ENCODE results near the gene RPL18A.

The RPL18A gene

DNA sequence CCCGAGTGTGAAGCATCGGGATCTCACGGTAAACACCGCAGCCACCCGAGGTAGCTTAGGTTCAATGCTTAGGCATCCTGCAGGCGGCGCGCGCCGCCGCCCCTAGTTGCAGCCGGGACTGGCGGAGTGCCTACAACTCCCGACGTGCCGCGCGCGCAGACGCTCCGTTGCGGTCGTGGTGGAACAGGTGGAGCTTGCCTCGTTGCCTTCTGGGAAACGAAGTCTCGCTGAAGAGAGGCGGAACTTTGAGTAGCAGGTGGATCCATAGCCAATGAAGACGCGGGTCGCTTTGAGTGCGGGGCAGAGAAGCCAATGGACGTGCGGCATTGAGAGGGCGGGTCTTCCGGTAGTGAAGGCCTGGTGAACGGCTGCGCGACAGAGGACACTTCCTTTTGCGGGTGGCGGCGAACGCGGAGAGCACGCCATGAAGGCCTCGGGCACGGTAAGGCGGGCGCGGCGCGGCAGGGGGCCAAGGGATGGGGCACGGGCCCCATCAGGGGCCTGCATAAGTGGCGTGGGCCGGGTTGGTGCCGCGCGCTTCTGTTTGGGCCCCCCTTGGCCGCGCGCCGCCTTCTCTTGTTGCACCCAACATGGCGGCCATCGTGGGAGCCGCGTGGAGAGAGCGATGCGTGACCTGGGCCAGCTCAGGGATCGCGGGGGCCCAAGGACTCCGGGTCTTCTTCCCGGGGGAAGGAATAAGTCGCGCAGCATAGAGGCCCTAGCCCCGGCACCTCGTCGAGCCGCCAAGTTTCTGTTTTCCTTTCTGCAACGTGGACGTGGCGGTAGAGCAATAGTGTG, at the start of gene RPL18A:
Gene RPL18A (plus strand): TSS at position 378 of the 798 bp plus-strand sequence. CDS start 47 bp downstream, at position 425.
- peak within 1 kb of the TSS; percentile 100 for H3K27ac Mint-ChIP-seq
- peaks cover 54% of the 10 kb centered on the region for H3K4me1 Mint-ChIP-seq (ENCODE audit: low read depth)
- H3K4me3 Mint-ChIP-seq, result peak within 1 kb of the TSS; percentile 99
- H3K36me3 Mint-ChIP-seq (ENCODE audit: low read depth), result peaks cover 49% of the 10 kb centered on the region
- no peaks in the 10 kb centered on the region for H3K27me3 Mint-ChIP-seq
- H3K9me3 Mint-ChIP-seq, result no peaks in the 10 kb centered on the region

DNA sequence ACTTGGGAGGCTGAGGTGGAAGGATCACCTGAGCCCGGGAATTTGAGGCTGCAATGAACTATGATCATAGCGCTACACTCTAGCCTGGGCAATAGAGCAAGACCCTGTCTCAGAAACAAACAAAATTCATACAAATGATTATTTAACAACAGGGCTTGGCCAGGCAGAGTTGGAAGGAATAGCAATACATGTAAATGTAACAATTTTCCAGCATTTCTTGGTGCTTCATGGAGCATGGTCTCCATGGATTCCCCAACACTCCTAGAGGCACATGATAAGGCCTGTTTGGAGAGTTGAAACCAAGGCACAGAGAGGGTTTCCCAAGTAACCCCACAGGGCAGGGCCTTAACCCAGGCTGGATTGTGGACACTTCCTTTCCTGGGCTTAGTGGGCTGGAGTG, 48.6 kb upstream of the RPL18A start:
- Mint-ChIP-seq H3K9me3 (no peaks in the 10 kb centered on the region), H3K27me3 (no peaks in the 10 kb centered on the region), H3K4me1 (ENCODE audit: low read depth) (peaks cover 10% of the 10 kb centered on the region)

DNA sequence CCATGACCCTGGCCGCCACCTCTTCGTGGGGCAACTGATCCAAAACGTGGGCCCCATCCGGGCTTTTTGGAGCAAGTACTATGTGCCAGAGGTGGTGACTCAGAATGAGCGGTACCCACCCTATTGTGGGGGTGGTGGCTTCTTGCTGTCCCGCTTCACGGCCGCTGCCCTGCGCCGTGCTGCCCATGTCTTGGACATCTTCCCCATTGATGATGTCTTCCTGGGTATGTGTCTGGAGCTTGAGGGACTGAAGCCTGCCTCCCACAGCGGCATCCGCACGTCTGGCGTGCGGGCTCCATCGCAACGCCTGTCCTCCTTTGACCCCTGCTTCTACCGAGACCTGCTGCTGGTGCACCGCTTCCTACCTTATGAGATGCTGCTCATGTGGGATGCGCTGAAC, 48.0 kb upstream of the RPL18A start:
- Mint-ChIP-seq H3K36me3 (ENCODE audit: low read depth) (no peaks in the 10 kb centered on the region), H3K27ac (no peak overlapping the region), H3K4me1 (ENCODE audit: low read depth) (peaks cover 7% of the 10 kb centered on the region), H3K9me3 (no peaks in the 10 kb centered on the region), H3K27me3 (no peaks in the 10 kb centered on the region), H3K4me3 (no peak overlapping the region)

More for the DNA sequence above, 48.6 kb upstream of the RPL18A start:
- Mint-ChIP-seq H3K27ac (no peak overlapping the region), H3K4me3 (no peak overlapping the region), H3K36me3 (ENCODE audit: low read depth) (no peaks in the 10 kb centered on the region)

DNA sequence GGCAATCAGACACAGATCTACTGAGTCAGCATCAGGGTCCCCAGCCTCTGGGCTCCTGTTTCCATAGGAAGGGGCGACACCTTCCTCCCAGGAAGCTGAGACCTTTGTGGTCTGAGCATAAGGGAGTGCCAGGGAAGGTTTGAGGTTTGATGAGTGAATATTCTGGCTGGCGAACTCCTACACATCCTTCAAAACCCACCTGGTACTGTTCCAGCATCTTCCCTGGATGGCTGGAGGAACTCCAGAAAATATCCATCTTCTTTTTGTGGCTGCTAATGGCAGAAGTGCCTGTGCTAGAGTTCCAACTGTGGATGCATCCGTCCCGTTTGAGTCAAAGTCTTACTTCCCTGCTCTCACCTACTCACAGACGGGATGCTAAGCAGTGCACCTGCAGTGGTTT, 47.6 kb upstream of the RPL18A start:
- no peaks in the 10 kb centered on the region for H3K27me3 Mint-ChIP-seq
- H3K9me3 Mint-ChIP-seq, result no peaks in the 10 kb centered on the region
- H3K27ac Mint-ChIP-seq, result no peak overlapping the region
- H3K36me3 Mint-ChIP-seq (ENCODE audit: low read depth), result no peaks in the 10 kb centered on the region
- H3K4me1 Mint-ChIP-seq (ENCODE audit: low read depth), result peaks cover 7% of the 10 kb centered on the region
- H3K4me3 Mint-ChIP-seq, result no peak overlapping the region

DNA sequence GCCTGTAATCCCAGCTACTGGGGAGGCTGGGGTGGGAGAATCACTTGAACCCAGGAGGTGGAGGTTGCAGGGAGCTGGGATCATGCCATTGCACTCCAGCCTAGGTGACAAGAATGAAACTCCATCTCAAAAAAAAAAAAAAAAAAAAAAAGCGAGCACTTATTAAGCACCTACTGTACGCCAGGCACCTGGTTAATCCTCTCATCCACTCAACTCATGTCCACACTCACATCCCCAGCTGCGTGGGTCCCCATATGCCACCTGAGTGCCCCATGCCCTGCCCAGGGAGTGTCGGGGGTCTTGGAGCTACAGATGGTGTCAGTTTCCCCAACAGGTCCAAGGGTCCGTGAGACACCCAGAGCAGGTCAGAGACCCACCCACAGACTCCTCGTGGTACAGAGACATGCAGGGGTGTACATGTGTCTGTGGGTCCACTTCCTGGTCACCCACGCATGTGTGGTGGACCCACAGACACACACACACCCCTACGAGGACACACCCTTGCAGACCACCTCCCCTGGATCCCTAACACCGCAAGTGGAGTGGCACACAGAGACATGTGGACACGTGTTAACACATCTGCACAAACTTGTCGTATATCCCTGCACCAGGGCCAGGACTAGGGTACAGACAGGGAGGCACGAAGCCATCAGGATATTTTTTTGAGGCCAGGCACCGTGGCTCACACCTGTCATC, 41.9 kb upstream of the RPL18A start:
- H3K36me3 Mint-ChIP-seq (ENCODE audit: low read depth), result no peaks in the 10 kb centered on the region
- H3K9me3 Mint-ChIP-seq, result no peaks in the 10 kb centered on the region
- no peaks in the 10 kb centered on the region for H3K27me3 Mint-ChIP-seq
- no peak overlapping the region for H3K27ac Mint-ChIP-seq
- H3K4me1 Mint-ChIP-seq (ENCODE audit: low read depth), result no peaks in the 10 kb centered on the region
- H3K4me3 Mint-ChIP-seq, result no peak overlapping the region

DNA sequence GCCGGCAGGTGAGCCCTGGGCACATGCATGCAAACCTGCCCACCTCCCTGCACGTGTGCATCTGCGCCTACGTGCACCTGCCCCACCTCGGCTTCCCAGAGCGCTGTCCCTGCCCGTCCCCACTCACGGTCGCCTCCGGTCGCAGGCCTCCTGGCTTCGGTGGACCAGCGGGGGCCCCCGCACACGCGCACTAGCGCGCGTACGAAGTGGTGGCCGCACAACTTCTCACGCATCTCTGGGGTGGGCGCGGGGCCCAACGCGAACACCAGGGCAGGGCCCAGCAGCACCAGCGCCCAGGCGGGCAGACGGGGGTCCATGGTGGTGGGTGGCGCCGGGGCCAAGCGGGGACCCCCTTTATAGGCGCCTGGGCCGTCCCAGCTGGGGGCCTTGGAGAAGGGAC, 38.5 kb upstream of the RPL18A start, which contains the start of gene INSL3:
Gene INSL3 (minus strand): TSS at position 330 of the 400 bp plus-strand sequence. CDS start 13 bp downstream, at position 317.
- Mint-ChIP-seq H3K4me3 (no peak within 1 kb of the TSS), H3K4me1 (ENCODE audit: low read depth) (no peaks in the 10 kb centered on the region), H3K27me3 (no peaks in the 10 kb centered on the region), H3K27ac (no peak within 1 kb of the TSS), H3K9me3 (no peaks in the 10 kb centered on the region), H3K36me3 (ENCODE audit: low read depth) (no peaks in the 10 kb centered on the region)

DNA sequence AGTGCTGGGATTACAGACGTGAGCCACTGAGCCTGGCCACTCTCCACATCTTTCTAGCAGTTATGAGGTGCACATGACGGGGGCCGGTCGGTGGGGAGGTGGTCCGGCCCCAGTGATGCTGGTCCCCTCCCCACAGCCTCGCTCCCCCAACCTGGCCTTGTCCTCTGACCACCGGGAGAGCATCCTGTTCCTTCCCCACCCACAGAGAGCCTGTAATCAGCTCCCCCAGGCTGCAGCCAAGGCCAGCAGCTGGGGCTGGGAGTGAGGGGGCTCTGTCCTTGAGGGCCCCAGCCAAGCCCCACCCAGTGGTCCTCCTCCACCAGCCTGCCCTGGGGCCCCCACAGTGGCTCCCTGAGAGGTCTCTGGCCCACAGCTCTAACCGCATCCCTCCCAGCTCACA, 35.4 kb upstream of the RPL18A start:
- Mint-ChIP-seq H3K27ac (no peak overlapping the region), H3K9me3 (no peaks in the 10 kb centered on the region), H3K36me3 (ENCODE audit: low read depth) (peaks cover 6% of the 10 kb centered on the region), H3K27me3 (no peaks in the 10 kb centered on the region), H3K4me3 (no peak overlapping the region), H3K4me1 (ENCODE audit: low read depth) (no peaks in the 10 kb centered on the region)

DNA sequence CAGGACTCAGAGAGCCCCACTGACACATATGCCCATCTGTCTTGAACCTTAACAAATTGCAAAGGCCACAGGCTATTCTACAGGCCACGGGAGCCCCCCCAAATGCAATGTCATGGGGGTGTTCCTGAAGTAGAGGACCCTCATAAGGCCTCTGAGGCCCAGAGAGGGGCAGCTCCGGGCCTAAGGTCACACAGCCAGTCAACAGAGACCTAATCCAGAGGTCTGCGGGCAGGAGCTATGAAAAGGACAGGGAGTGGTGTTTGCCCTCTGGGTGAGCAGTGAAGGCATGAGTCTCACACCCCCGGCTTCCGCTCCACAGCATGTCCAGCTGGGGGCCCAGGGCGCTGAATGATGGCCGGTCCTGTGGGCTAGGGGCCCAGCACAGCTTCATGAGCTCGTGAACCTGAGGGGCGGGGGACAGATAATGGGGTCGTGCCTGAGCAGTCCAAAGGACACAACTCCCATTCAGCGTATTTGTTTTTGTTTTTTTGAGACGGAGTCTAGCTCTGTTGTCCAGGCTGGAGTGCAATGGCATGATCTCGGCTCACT, 33.1 kb upstream of the RPL18A start:
- H3K27me3 Mint-ChIP-seq, result no peaks in the 10 kb centered on the region
- H3K4me1 Mint-ChIP-seq (ENCODE audit: low read depth), result no peaks in the 10 kb centered on the region
- H3K36me3 Mint-ChIP-seq (ENCODE audit: low read depth), result peaks cover 21% of the 10 kb centered on the region
- no peaks in the 10 kb centered on the region for H3K9me3 Mint-ChIP-seq
- no peak overlapping the region for H3K27ac Mint-ChIP-seq
- no peak overlapping the region for H3K4me3 Mint-ChIP-seq

DNA sequence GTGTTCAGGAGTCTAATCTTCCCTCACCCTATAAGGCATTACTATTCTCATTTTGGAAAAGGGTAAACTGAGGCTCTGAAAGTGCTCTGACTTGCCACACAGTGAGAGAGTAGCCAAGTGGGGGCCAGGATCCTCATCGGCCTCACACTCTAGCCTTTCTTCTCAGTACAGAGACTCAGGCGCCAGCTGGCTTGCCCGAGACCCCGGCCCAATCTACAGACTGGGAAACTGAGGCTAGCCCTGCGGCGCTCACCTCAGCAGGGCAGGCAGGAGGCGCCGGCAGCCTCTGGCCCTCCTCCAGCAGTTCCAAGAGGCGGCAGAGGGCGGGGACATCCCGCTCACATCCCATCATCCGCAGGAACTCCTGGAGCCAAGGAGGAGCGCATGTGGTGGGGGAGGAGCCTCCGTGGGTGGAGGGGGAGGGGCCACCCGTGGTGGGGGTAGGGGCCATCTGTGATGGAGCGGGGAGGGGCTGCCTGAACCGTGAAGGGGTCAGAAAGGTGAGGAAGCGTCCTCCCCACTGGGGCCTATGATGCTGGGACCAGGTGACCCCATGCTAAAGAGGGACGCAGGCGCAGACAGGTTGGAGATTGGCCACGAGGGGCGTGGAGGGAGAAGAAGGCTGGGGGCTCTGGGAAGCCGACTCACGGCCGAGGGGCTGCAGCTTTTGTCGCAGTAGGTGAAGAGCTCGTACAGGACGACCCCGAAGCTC, 29.7 kb upstream of the RPL18A start:
- Mint-ChIP-seq H3K27me3 (no peaks in the 10 kb centered on the region), H3K4me1 (ENCODE audit: low read depth) (no peaks in the 10 kb centered on the region), H3K9me3 (no peaks in the 10 kb centered on the region), H3K4me3 (no peak overlapping the region), H3K27ac (no peak overlapping the region), H3K36me3 (ENCODE audit: low read depth) (peaks cover 48% of the 10 kb centered on the region)

DNA sequence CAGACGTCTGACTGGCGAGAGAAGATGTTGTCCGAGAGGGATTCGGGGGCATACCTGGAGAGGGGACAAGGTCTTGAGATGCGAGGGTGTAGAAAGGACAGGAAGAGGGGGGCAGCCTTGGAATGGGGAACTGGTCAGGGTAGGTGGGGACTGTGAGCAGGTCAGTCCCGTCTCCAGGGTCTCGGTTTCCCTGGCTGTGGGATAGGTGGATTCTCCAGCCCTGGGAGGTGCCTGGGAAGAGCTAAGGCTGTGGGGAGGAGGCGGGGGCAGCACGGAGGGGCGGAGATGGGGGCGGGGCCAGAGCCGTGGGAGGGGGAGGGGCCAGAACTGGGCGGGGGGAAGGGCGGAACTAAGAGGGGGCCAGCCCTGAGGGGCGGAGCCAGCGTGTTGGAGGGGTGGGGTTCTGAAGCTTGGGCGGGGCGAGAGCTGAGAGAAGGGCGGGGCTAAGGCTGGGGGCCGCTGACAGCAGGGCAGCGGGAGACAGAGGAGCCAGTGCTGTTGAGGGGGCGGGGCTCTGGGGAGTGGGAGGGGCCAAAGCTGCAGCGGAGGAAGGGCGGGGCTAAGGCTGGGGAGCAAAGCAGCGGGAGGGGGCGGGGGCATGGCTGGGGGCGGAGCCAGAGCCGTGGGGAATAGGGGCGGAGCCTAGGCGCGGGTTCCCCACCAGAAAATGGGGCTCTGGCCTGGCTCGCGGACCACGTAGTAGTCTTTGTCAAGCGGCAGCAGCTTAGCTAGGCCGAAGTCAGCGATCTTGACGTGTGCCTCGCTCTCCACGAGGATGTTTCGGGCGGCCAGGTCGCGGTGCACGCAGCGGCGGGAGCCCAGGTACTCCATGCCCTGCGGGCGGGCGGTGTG, 28.9 kb upstream of the RPL18A start:
- peaks cover 56% of the 10 kb centered on the region for H3K36me3 Mint-ChIP-seq (ENCODE audit: low read depth)
- no peaks in the 10 kb centered on the region for H3K9me3 Mint-ChIP-seq
- H3K27me3 Mint-ChIP-seq, result no peaks in the 10 kb centered on the region
- no peak overlapping the region for H3K27ac Mint-ChIP-seq
- no peak overlapping the region for H3K4me3 Mint-ChIP-seq
- no peaks in the 10 kb centered on the region for H3K4me1 Mint-ChIP-seq (ENCODE audit: low read depth)

DNA sequence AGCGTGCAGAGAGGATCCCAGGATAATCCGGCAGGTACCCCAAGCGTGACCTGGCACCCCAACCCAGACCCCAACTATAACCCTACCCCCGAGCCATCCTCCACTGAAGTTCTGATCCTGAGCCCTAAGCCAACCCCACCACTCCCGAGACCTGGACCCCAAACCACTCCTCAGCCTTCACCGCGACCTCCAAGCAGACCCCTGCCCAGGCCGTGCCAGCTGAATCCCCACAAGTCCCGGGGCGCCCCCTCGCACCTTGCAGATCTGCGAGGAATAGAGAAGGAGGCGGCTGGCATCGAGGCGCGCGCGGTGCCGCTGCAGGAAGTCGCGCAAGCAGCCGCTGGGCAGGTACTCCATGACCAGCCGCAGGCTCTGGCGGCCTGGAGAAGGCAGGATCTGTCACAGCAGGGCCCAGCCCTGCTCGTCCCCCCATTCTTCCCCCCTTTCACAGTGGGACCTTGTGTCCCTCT, 28.3 kb upstream of the RPL18A start:
- Mint-ChIP-seq H3K36me3 (ENCODE audit: low read depth) (peaks cover 61% of the 10 kb centered on the region), H3K9me3 (no peaks in the 10 kb centered on the region), H3K27me3 (no peaks in the 10 kb centered on the region), H3K4me3 (no peak overlapping the region), H3K27ac (no peak overlapping the region), H3K4me1 (ENCODE audit: low read depth) (no peaks in the 10 kb centered on the region)

DNA sequence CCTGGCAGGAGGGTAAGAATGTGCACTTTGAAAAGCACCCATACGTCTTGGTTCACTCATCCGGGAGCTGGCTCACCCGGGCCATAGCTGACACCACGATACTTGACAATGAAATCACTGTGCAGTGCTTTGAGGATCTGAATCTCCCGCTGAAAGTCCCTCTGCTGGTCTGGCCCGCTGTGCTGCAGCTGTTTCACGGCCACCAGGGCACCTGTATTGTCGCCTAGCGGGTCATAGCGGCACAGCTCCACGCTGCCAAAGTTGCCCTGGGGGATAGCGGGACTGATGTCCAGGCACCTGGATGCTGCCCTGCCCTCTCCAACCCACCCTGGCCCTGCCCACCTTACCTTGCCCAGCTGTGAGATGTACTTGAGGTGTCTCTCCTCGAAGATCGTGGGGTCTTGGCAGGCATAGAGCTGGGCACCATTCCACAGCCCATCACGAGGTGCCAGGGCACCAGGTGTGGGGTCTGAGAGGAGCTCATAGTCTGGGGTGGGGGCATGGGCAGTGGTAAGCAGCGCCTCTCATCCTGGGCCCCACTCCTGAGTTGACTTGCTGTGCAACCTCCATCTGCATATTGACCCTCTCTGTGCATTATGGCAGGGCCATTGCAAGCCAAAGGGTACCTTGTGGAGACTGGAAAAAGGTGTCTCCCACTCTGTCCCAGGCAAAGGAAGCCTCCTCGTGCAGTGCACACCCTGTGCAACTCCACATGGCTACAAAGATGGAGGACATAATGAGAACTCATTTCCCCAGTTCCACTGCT, 27.1 kb upstream of the RPL18A start:
- Mint-ChIP-seq H3K27me3 (no peaks in the 10 kb centered on the region), H3K36me3 (ENCODE audit: low read depth) (peaks cover 67% of the 10 kb centered on the region), H3K9me3 (no peaks in the 10 kb centered on the region), H3K4me1 (ENCODE audit: low read depth) (no peaks in the 10 kb centered on the region), H3K27ac (no peak overlapping the region), H3K4me3 (no peak overlapping the region)

DNA sequence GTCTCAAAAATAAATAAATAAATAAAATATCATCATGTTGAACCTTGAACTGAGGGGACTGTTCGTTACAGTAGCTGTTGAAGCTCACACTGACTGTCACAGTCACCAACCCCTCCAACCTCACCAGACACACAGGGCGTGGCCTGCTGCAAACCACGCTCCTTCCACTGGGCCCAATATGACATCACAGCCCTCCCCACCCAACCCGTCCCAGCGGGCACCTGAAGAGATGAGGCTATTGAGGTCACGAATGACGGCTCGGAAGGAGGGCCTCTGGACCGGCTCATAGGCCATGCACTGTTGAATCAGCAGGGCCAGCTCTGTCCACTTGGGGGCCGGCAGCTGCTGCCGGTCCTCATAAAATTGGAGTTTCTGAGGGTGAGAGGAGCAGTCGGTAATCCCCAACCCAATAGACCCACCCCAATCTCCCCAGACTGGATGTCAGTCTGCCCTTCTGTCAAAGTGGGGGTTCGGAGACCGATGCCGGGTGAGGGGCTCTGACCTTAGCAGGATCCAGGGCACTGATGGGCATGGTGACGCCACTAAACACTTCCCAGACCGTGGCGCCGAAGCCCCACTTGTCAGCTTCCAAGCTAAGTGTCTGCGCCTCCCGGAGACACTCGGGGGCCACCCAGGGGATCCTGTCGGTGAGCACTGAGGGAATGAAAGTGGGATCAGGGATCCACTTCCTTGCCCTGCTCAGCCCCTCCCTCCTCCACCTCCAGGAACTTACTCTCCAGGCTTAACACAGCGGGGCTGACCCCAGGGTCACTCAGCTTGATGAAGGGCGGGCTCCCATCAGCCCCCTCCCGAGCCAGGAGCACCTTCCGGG, 25.1 kb upstream of the RPL18A start:
- peaks cover 76% of the 10 kb centered on the region for H3K36me3 Mint-ChIP-seq (ENCODE audit: low read depth)
- H3K27me3 Mint-ChIP-seq, result no peaks in the 10 kb centered on the region
- H3K4me1 Mint-ChIP-seq (ENCODE audit: low read depth), result peaks cover 8% of the 10 kb centered on the region
- no peak overlapping the region for H3K4me3 Mint-ChIP-seq
- no peak overlapping the region for H3K27ac Mint-ChIP-seq
- H3K9me3 Mint-ChIP-seq, result no peaks in the 10 kb centered on the region
